Glomerular visceral epithelial cell (primary cell): ENCODE results near the gene KCND3.
"Not testable (repeated sequence)": the region's sequence is repeated elsewhere in the genome, so short reads cannot be mapped to it uniquely, and the experiment has no call there.

Experiments
- DNase-seq: peaks from one replicate; pipeline ENCODE4 v3.0.0-alpha.2; 2016; ENCODE audit errors: extremely low spot score

KCND3 gene

DNA sequence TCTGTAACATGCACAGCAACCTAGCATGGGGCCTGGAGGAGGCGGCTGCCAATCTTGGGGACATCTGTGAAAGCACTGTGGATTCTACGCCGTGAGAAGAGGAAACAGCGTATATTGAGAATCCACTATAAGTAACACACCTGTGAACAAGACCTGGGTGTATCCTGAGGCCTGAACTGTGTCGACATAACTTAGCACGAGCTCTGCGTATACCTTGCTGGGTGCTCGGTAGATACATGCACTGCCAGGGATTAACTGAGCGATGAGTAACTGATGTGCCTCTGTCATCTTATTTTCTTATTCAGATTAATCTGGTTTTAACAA lies 175.2 kb downstream of the KCND3 start:
- DNase-seq: no peak

- DNase-seq: no peak
Observed at GRCh38 chr1:111813440-111814304, 175.8 kb downstream of the KCND3 start.

GRCh38 chr1:111812306-111812705 lies 177.2 kb downstream of the KCND3 start:
- no peak for DNase-seq

GRCh38 chr1:111811891-111812290 lies 177.6 kb downstream of the KCND3 start:
- DNase-seq: no peak

DNA sequence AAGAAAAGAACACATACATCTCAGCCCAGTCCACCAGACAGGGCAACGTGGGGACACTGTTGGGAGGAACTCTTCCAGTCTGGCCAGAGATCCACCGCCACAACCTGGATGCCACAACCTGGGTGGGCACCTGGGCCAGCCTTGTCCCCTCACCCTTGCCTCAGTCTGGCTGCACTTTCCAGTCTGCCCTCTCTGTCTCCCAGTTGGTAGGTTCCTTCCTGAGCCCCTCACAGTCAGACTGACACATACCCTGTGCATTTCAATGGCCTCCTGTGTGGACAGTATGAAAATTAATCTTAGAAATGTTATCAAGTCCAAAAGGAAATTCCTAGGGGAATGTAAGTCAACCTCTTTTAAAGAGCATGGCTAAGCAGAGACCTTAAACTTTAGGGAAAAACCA lies 184.2 kb downstream of the KCND3 start:
- DNase-seq: no peak

- no peak for DNase-seq
Observed at GRCh38 chr1:111804776-111805175, 184.7 kb downstream of the KCND3 start.

- DNase-seq: no peak
Observed at GRCh38 chr1:111803951-111804350, 185.5 kb downstream of the KCND3 start.

- no peak for DNase-seq
Observed at GRCh38 chr1:111802984-111803383, 186.5 kb downstream of the KCND3 start.

DNA sequence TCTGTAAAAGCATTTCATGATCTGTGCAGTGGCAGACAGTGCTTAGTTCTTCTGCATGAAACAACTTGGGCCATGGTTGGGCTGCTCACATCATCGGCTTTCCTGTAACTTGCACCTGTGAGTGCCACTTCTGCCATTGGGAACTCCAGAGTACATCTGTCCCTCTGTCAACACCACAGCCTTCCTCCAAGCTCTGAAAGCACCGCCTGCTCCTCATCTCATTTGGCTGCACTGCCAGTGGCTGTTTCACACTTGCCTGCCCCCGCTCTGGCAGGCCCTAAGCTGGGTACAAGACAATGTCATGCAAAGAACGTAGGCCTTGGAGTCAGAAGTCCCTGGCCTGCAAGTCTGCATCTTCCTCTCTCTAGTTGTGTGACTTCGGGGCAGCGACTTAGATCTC lies 187.4 kb downstream of the KCND3 start:
- DNase-seq: no peak

DNA sequence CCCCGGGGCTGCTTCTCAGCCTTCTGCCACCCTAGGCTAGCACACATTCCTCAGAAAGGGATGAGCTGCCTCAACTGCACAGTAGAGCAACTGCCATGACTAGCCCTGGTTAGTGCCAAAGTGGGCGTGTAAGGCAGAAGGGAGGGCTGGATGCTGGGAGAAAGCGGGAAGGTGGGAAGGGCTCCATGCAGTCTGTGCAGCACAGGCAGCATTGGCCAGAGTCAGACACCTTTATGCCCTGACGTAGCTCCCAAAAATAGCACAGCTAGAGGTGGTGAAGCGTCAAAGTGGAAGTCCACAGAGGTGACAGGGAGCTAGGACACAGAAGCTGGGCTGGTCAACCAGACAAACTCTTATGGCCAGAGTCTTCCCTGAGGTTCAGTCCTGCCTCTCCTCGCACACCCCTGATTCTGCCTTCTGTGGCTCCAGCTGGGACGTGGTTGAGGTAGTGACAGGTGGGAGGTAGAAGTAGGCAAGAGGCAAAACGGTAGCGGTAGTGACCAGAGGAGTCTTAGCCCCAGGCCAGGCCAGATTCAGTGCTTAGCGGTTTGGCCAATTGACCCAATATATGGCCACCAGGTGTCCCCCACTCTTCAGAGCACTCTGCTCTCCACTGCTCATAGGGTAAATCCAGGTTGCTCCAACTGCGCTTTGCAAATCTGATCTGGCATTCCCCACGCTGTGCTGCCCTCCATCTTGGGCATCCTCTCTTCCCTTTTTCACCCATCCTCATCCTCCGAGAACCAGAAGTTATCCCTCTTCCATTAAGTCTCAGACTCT lies 188.2 kb downstream of the KCND3 start:
- no peak for DNase-seq

- DNase-seq: not testable (repeated sequence)
Observed at GRCh38 chr1:111799722-111800121, 189.7 kb downstream of the KCND3 start.

DNA sequence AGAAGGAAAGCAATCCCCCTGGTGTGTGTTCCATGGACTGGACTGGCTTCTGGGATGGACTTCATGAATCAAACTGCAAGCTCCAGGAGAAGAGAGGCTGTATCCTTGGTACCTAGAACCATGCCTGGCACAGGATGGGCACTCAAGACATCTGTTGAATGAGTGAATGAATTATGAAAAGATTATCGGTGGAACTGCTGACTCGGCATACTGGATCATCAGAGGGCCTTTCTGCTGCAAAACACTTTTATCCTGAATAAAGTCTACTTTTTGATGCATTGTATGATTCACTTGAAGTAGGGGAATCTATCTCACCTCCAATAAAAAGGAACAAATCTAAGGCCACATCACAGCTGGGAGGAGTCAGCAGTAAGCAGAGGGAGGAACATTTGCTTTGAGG lies 190.9 kb downstream of the KCND3 start:
- DNase-seq: no peak

DNA sequence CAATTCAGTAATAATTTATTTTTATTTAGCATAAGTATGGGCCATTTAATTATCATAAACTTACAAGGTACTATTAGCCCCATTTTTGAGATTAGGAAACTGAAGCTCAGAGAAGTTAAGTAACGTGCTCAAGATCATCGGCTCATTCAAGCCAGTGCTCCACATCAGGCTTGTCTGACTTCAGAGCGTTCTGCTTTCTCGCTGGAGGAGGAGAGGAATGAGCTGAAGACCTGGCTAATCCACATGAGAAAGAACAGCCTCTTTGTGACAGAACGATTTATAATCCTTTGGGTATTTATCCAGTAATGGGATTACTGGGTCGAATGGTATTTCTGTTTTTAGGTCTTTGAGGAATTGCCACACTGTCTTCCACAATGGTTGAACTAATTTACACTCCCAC lies 194.1 kb downstream of the KCND3 start:
- no peak for DNase-seq

DNA sequence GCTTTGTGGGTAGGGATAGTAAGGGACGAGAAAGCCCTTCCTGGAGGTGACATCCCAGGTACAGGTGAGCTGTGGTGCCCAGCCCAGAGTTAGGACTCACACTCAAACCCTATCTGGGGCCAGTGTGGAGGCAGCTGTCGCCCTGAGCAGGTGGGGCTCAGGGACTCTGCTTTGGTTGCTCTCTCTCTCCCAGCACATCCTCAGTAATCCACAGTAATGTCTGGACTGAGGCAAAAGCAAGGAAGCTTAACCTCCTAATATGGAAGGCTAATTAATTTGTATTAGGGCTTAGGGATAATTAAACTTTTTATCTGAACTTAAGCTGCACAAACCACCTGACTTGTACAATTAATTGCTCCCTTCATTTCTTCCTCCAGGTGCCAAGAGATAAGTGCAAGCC lies 195.5 kb downstream of the KCND3 start:
- no peak for DNase-seq

- no peak for DNase-seq
Observed at GRCh38 chr1:111792249-111792648, 197.2 kb downstream of the KCND3 start.

DNA sequence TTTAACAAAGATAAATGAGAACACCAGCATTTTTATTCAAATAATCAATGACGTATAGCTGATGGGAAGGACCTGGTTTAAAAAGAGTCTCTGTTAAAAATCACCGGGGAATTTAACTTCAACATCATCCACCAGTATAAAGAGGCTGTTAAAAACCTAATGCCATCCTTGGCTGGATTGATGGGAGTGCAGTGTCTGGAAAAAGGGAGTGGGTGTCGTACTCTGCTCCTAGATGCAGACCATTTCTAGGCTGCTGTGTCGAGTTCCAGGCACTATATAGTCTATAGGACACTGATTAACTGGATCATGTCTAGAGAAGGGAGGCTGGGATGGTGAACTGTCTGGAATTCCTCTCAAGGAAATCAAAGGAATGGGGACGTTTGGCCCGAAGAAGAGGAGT lies 197.7 kb downstream of the KCND3 start:
- DNase-seq: no peak

- no peak for DNase-seq
Observed at GRCh38 chr1:111789666-111790316, 199.7 kb downstream of the KCND3 start.

DNA sequence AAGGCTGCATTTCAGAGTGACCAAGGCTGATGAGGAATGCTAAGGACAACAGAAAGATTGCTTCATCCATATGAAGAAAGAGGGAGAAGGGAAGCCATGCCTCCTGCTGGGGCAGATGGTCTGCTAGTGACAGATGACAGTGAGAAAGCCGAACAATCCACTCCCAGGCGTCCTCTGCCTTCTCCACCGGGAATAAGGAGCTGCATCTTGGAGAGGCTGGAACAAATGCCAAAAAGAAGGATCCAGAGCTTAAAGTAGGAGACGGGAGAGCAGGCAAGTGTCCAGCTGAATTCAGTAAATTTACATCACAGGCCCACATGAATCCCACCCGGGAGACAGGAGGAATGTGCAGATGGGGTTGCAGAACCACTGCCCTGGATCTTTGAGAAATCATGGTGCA lies 200.3 kb downstream of the KCND3 start:
- DNase-seq: no peak

GRCh38 chr1:111786669-111787207 lies 202.7 kb downstream of the KCND3 start:
- DNase-seq: no peak

GRCh38 chr1:111784273-111784901 lies 205.1 kb downstream of the KCND3 start:
- no peak for DNase-seq

DNA sequence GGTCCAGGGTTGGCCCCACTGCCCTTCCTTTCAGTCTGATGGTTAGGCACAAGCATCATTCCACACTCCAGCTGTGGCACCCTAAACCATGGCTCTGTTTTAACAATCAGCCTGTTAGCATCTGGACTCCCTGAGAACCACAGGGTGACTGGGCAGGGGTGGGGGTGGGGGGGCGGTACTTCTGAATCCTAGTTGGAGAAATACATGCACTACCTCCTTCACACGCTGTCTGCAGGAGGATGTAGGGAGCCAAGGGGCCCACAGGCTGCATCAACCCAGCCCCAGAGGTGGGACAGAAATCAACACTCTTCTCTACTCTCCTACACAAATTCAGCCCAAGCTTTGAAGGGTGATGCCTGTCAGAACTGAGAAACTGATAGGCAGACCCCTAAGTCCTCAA lies 209.9 kb downstream of the KCND3 start:
- DNase-seq: no peak

DNA sequence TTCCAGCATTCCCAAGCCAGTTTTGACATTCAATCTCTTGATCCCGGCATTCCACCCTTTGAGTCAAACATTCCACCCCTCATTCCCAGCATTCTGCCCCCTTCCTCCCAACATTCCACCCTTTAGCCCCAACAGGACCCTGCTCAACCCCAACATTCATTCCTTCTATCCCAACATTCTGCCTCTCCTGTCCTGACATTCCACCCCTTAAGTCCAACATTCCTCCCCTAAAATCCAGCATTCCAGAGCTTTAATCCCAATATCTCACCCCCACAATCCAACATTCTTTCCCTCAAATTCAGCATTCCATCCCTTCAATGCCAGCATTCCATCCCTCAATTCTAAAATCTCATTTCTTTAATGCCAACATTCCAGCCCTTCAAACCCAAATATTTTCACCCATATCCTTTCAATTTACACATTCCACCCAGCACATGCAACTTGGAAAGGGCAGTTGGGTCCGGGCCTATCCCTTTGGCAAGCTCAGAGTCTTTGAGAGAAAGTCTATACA lies 210.9 kb downstream of the KCND3 start:
- DNase-seq: no peak
